A549 (cell line): ENCODE results near the gene ACOD1. TPM values are rescaled to one million over a fixed set of nuclear protein-coding genes. Genes with fewer than 3 reads are reported as not detected.

ENCODE experiments used
- ATAC-seq, 2 experiments: fragments of 200-7000 bp in 1 of 2; fragments of >200 bp in 1 of 2; cut with Nextera tagmentation in 1 of 2; cut with Tn5 transposase in 1 of 2; 3 replicates each; pipeline versions ENCODE4 v1.8.0 to v1.9.1; 2018 to 2020; ENCODE audit warnings: mild to moderate bottlenecking in 1 of 2, moderate library complexity in 1 of 2
- CTCF ChIA-PET: fragments of 300-600 bp; sonication (Branson Sonifier 250); formaldehyde crosslinking; extraction: SDS; loops from one replicate; lab custom pipeline; 2021; ENCODE audit warnings: antibody characterized with exemption, inconsistent platforms; lab: Yijun Ruan, JAX
- POLR2A ChIA-PET: fragments of 350-600 bp; formaldehyde crosslinking; extraction: SDS; loops from one replicate; lab custom pipeline; 2021; ENCODE audit warnings: antibody characterized with exemption, inconsistent platforms; lab: Yijun Ruan, JAX
- DNase-seq, 2 experiments: peaks; one replicate each; pipeline versions ENCODE4 v3.0.0 to v3.0.0-alpha.2; 2011 to 2016; ENCODE audit warnings: low read depth in 1 of 2, low spot score in 1 of 2
- FAIRE-seq: peaks from 2 replicates; lab custom pipeline; 2011; peaks lifted over from hg19 to GRCh38; lab: Jason Lieb, UNC
- H3K27ac ChIP-seq, 2 experiments: fragments of >200 bp; sonication (Bioruptor Twin); formaldehyde crosslinking; 3 replicates each; pipeline ENCODE4 v1.5.1; 2016 to 2017
- H3K4me1 ChIP-seq: fragments of >200 bp; sonication (Bioruptor Twin); formaldehyde crosslinking; 3 replicates; pipeline ENCODE4 v1.6.1; 2016
- H3K4me2 ChIP-seq: fragments of >200 bp; sonication (Bioruptor Twin); formaldehyde crosslinking; 3 replicates; pipeline ENCODE4 v1.6.1; 2016
- H3K4me3 ChIP-seq: fragments of >200 bp; sonication (Bioruptor Twin); formaldehyde crosslinking; 3 replicates; pipeline ENCODE4 v1.5.1; 2016
- H3K9me3 ChIP-seq: fragments of >200 bp; sonication (Bioruptor Twin); formaldehyde crosslinking; 3 replicates; pipeline ENCODE4 v1.6.1; 2016
- BHLHE40 ChIP-seq: IDR thresholded peaks from 2 replicates; pipeline ENCODE4 v1.6.1; 2012; ENCODE audit warnings: low read depth, low read length, inconsistent platforms
- CBX8 ChIP-seq: fragments of 200-600 bp; sonication (generic); IDR thresholded peaks from 2 replicates; pipeline ENCODE4 v1.6.1; 2016
- CEBPB ChIP-seq, 2 experiments: fragments of >200 bp in 1 of 2; sonication (Bioruptor Twin) in 1 of 2; formaldehyde crosslinking in 1 of 2; IDR thresholded peaks; 2 replicates each; pipeline ENCODE4 v1.6.1; 2012 to 2016
- EHF ChIP-seq: fragments of 250-450 bp; sonication (Bioruptor Pico); IDR thresholded peaks from 2 replicates; pipeline ENCODE4 v1.5.0; 2020; ENCODE audit warnings: mild to moderate bottlenecking
- FOXS1 ChIP-seq: fragments of 250-450 bp; sonication (Bioruptor Pico); IDR thresholded peaks from 2 replicates; pipeline ENCODE4 v1.5.0; 2020; ENCODE audit warnings: mild to moderate bottlenecking, moderate library complexity
- HOXB5 ChIP-seq: fragments of 250-450 bp; sonication (Bioruptor Pico); IDR thresholded peaks from 2 replicates; pipeline ENCODE4 v1.5.0; 2020; ENCODE audit warnings: mild to moderate bottlenecking, moderate library complexity
- JUN ChIP-seq, 2 experiments: fragments of >200 bp; sonication (Bioruptor Twin); formaldehyde crosslinking; IDR thresholded peaks; 2 replicates in 1 of 2; 3 replicates in 1 of 2; pipeline ENCODE4 v1.6.1; 2016 to 2017
- MAFK ChIP-seq: fragments of 450-650 bp; IDR thresholded peaks from 2 replicates; pipeline ENCODE4 v1.6.1; 2014; ENCODE audit not compliant: partially characterized antibody
- MYC ChIP-seq: IDR thresholded peaks from 2 replicates; pipeline ENCODE4 v1.6.1; 2012; ENCODE audit warnings: mild to moderate bottlenecking, inconsistent platforms, low read length, improper control_type of control experiment, borderline replicate concordance
- NPAS2 ChIP-seq: fragments of 250-450 bp; sonication (Bioruptor Pico); IDR thresholded peaks from 2 replicates; pipeline ENCODE4 v1.8.0; 2022; ENCODE audit warnings: mild to moderate bottlenecking, moderate library complexity, borderline replicate concordance
- PHF8 ChIP-seq: fragments of 200-600 bp; sonication (generic); IDR thresholded peaks from 2 replicates; pipeline ENCODE4 v1.6.1; 2016; ENCODE audit warnings: low read depth, mild to moderate bottlenecking, antibody characterized with exemption, moderate library complexity, borderline replicate concordance
- POLR2A ChIP-seq: IDR thresholded peaks from 2 replicates; pipeline ENCODE4 v1.6.1; 2012; ENCODE audit warnings: mild to moderate bottlenecking, low read length
- RCOR1 ChIP-seq: fragments of 150-350 bp; IDR thresholded peaks from 2 replicates; pipeline ENCODE4 v1.6.1; 2014; ENCODE audit warnings: antibody characterized with exemption, low read length, low read depth
- RFX5 ChIP-seq: fragments of 450-650 bp; IDR thresholded peaks from 2 replicates; pipeline ENCODE4 v1.7.1; 2014; ENCODE audit warnings: antibody characterized with exemption, mild to moderate bottlenecking, moderate library complexity
- ZC3H11A ChIP-seq: fragments of 450-650 bp; IDR thresholded peaks from 2 replicates; pipeline ENCODE4 v1.6.1; 2014; ENCODE audit warnings: antibody characterized with exemption, mild to moderate bottlenecking
- ZNF302 ChIP-seq: fragments of 250-450 bp; sonication (Bioruptor Pico); IDR thresholded peaks from 2 replicates; pipeline ENCODE4 v1.9.0; 2021; ENCODE audit warnings: inconsistent platforms, mild to moderate bottlenecking, moderate library complexity
- ZSCAN20 ChIP-seq: fragments of 250-450 bp; sonication (Bioruptor Pico); IDR thresholded peaks from 2 replicates; pipeline ENCODE4 v1.8.0; 2022; ENCODE audit warnings: mild to moderate bottlenecking, moderate library complexity
- WGBS: methylation state at CpG from one replicate; pipeline ENCODE4 v1.1.6; 2017; ENCODE audit errors: missing lambda C conversion rate; 5-methylcytosine and 5-hydroxymethylcytosine counted together
- polyA plus RNA-seq, 4 experiments: library from polyadenylated mRNA; depleted of rRNA in 3 of 4; stranded (reverse); fragments of >200 nt; fragmentation: RNase III in 1 of 4; extraction: RNeasy Plus Mini Kit Qiagen cat#74134 plus additional on column Dnase treatment in 1 of 4; gene quantifications; 2 replicates in 3 of 4; 3 replicates in 1 of 4; pipeline ENCODE4 v1.2.3, GENCODE V29; 2011 to 2017
- TF ChIP-seq, protein P1 (sequence below): IDR thresholded peaks from 2 replicates; pipeline ENCODE4 v1.6.1; 2012
- TF ChIP-seq, protein P2 (sequence below): IDR thresholded peaks from 2 replicates; pipeline ENCODE4 v1.6.1; 2012
- TF ChIP-seq, protein P3 (sequence below): fragments of 250-450 bp; sonication (Bioruptor Pico); IDR thresholded peaks from 2 replicates; pipeline ENCODE4 v1.5.0; 2021; ENCODE audit warnings: mild to moderate bottlenecking, moderate library complexity, borderline replicate concordance
- TF ChIP-seq, protein P4 (sequence below): fragments of 150-350 bp; IDR thresholded peaks from 2 replicates; pipeline ENCODE4 v1.6.1; 2014; ENCODE audit warnings: low read depth, mild to moderate bottlenecking, low read length
- TF ChIP-seq, protein P5 (sequence below): fragments of >200 bp; sonication (Bioruptor Twin); formaldehyde crosslinking; IDR thresholded peaks from 2 replicates; pipeline ENCODE4 v1.6.1; 2016

Gene ACOD1
- polyA plus RNA-seq, 2 of the 4 experiments (the other 2 are of a cell fraction), result not detected

DNA sequence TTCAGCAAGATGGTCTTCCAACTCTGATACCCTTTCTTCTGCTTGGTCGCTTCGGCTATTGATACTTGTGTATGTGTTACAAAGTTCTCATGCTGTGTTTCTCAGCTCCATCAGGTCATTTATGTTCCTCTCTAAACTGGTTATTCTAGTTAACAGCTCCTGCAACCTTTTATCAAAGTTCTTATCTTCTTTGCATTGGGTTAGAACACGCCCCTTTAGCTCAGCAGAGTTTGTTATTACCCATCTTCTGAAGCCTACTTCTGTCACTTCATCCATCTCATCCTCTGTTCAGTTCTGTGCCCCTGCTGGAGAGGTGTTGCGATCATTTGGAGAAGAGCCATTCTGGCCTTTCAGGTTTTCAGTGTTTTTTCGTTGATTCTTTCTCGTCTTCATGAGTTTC is 18.7 kb downstream of the ACOD1 start:
- FAIRE-seq (no peak), ATAC-seq (no peak), DNase-seq (no peak)
- Histone ChIP-seq H3K4me3 (no peak overlapping the region), H3K4me2 (no peak overlapping the region), H3K9me3 (no peaks in the 10 kb centered on the region), H3K4me1 (no peaks in the 10 kb centered on the region), H3K27ac (no peak overlapping the region)
- ChIA-PET CTCF (no interaction called here), POLR2A (no interaction called here)
- WGBS, result 54% methylated on average over 6 of the region's 6 CpGs
- TF ChIP-seq PHF8 (no peak), HOXB5 (CRISPR knock-in tag) (no peak), JUN (IDR thresholded peaks at IDR 0.05) (no peak), POLR2A (no peak), CEBPB (IDR thresholded peaks at IDR 0.05) (no peak), ZSCAN20 (no peak), BHLHE40 (no peak), MAFK (no peak), MYC (no peak), RFX5 (no peak), EHF (CRISPR knock-in tag) (no peak)
- TF ChIP-seq, protein P1, sequence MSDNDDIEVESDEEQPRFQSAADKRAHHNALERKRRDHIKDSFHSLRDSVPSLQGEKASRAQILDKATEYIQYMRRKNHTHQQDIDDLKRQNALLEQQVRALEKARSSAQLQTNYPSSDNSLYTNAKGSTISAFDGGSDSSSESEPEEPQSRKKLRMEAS, result no peak
- TF ChIP-seq, protein P2, sequence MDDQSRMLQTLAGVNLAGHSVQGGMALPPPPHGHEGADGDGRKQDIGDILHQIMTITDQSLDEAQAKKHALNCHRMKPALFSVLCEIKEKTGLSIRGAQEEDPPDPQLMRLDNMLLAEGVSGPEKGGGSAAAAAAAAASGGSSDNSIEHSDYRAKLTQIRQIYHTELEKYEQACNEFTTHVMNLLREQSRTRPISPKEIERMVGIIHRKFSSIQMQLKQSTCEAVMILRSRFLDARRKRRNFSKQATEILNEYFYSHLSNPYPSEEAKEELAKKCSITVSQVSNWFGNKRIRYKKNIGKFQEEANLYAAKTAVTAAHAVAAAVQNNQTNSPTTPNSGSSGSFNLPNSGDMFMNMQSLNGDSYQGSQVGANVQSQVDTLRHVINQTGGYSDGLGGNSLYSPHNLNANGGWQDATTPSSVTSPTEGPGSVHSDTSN, result no peak

DNA sequence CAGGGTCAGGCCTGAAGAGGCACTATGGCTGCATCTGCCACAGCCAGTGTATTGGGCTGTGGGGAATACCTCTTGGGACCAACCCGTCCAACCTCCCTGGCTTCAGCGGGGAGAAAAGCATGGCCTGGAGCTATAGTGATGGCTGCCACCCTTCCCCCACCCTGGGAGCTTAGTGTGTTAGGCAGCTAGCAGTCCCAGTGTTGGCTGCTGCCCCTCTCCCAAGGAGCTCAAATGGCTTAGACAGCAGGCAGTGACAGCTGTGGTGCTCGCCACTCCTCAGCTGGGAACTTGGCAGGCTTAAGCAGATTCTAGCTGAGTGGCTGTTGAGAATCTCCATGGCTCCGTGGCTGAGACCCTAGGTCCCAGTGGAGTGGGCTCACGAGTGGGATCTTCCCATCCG is 19.7 kb downstream of the ACOD1 start:
- TF ChIP-seq FOXS1 (CRISPR knock-in tag) (no peak), POLR2A (no peak), ZSCAN20 (no peak), ZC3H11A (no peak), BHLHE40 (no peak), RCOR1 (no peak)
- TF ChIP-seq, protein P3, sequence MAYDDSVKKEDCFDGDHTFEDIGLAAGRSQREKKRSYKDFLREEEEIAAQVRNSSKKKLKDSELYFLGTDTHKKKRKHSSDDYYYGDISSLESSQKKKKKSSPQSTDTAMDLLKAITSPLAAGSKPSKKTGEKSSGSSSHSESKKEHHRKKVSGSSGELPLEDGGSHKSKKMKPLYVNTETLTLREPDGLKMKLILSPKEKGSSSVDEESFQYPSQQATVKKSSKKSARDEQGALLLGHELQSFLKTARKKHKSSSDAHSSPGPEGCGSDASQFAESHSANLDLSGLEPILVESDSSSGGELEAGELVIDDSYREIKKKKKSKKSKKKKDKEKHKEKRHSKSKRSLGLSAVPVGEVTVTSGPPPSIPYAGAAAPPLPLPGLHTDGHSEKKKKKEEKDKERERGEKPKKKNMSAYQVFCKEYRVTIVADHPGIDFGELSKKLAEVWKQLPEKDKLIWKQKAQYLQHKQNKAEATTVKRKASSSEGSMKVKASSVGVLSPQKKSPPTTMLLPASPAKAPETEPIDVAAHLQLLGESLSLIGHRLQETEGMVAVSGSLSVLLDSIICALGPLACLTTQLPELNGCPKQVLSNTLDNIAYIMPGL, result no peak
- no peak for ATAC-seq
- no peak for DNase-seq
- no peak overlapping the region for H3K27ac ChIP-seq
- no peaks in the 10 kb centered on the region for H3K4me1 ChIP-seq
- FAIRE-seq, result no peak
- H3K4me2 ChIP-seq, result no peak overlapping the region
- no peaks in the 10 kb centered on the region for H3K9me3 ChIP-seq
- no peak overlapping the region for H3K4me3 ChIP-seq
- WGBS, result 33% methylated on average over 3 of the region's 6 CpGs
- POLR2A ChIA-PET, result no interaction called here
- CTCF ChIA-PET, result no interaction called here

DNA sequence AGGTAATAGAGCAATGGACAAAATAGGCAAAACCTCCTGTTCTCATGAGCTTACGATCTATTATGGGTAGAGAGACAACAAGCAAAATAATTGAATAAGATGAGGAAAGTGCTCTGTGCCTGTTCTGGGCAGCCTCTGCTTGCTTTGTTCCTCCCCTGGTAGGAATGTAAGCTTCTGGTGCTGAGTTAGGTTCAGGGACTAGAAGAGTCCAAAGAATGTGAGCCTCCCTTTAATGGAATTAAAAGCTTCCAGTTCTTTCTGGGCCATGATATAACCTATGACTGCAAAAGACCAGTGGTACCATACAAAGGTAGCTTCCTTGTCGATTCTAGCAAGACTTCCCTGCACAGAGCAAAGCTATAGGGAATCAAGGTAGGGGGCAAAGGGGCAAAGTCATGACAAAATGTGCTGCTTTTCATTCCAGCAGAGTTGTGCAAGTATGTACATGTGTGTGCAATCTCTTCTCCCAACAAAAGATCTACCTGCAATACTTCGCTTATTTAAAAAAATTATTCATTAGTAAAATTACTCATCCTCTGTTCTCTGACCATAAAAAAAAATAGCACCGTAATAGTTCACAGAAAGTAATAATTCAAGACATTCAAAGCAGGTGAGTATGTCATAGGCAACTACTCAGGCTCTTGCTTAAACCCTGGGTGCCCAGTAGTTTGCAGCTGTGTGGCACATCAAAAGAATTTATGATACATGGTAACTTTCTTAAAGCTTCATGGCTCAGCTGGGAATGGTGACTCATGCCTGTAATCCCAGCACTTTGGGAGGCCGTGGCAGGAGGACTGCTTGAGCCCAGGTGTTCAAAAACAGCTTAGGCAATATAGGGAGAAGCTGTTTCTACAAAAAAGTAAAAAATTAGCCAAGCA is 21.4 kb downstream of the ACOD1 start:
- DNase-seq, result no peak
- POLR2A ChIA-PET, result no interaction called here

More for the DNA sequence above, 21.4 kb downstream of the ACOD1 start:
- no peak overlapping the region for H3K27ac ChIP-seq
- H3K4me1 ChIP-seq, result no peaks in the 10 kb centered on the region
- ATAC-seq, result no peak
- FAIRE-seq, result no peak
- no peak overlapping the region for H3K4me3 ChIP-seq
- no peak overlapping the region for H3K4me2 ChIP-seq
- no peaks in the 10 kb centered on the region for H3K9me3 ChIP-seq
- TF ChIP-seq POLR2A (no peak), NPAS2 (CRISPR knock-in tag) (no peak), CBX8 (no peak), ZNF302 (no peak)
- TF ChIP-seq, protein P4, sequence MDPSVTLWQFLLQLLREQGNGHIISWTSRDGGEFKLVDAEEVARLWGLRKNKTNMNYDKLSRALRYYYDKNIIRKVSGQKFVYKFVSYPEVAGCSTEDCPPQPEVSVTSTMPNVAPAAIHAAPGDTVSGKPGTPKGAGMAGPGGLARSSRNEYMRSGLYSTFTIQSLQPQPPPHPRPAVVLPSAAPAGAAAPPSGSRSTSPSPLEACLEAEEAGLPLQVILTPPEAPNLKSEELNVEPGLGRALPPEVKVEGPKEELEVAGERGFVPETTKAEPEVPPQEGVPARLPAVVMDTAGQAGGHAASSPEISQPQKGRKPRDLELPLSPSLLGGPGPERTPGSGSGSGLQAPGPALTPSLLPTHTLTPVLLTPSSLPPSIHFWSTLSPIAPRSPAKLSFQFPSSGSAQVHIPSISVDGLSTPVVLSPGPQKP, result no peak
- TF ChIP-seq, protein P5, sequence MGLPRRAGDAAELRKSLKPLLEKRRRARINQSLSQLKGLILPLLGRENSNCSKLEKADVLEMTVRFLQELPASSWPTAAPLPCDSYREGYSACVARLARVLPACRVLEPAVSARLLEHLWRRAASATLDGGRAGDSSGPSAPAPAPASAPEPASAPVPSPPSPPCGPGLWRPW, result no peak
- CTCF ChIA-PET, result interaction anchor here (0.6 to 3.7 kb wide), 2 partner anchors 11 to 1284 kb away, joined by 3 to 26 read pairs; no protein-coding TSS in a partner anchor
- WGBS, result 24% methylated on average over 5 of the region's 5 CpGs
